ENCODE results near the gene KRTAP10-12. TPM values are rescaled to one million over a fixed set of nuclear protein-coding genes. Genes with fewer than 3 reads are reported as not detected.

Gene KRTAP10-12
- total RNA-seq, 4 donors from 2014 or later = 2.1 TPM; not detected in 3

GRCh38 chr21:44706706-44707581 lies 10.0 kb downstream of the KRTAP10-12 start:
- H3K4me3 ChIP-seq (ENCODE audit: low read depth, poor library complexity, severe bottlenecking) = no peak overlapping the region
- WGBS, 2 donors = 33 to 39% methylated on average over 35 to 43 of the region's 46 CpGs
- intact Hi-C loops (cut with DNase I; ENCODE audit: low total_unique reads) = no loop called here
- TF ChIP-seq, protein P1, sequence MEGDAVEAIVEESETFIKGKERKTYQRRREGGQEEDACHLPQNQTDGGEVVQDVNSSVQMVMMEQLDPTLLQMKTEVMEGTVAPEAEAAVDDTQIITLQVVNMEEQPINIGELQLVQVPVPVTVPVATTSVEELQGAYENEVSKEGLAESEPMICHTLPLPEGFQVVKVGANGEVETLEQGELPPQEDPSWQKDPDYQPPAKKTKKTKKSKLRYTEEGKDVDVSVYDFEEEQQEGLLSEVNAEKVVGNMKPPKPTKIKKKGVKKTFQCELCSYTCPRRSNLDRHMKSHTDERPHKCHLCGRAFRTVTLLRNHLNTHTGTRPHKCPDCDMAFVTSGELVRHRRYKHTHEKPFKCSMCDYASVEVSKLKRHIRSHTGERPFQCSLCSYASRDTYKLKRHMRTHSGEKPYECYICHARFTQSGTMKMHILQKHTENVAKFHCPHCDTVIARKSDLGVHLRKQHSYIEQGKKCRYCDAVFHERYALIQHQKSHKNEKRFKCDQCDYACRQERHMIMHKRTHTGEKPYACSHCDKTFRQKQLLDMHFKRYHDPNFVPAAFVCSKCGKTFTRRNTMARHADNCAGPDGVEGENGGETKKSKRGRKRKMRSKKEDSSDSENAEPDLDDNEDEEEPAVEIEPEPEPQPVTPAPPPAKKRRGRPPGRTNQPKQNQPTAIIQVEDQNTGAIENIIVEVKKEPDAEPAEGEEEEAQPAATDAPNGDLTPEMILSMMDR (IDR thresholded peaks at IDR 0.05) = no peak
- TF ChIP-seq POLR2A (IDR thresholded peaks at IDR 0.05) = no peak
- DNase-seq (ENCODE audit: low spot score in 2 of 2) = peak in 1 of 2 donors; percentile 79

GRCh38 chr21:44708213-44708865 lies 11.4 kb downstream of the KRTAP10-12 start:
- no peak for TF ChIP-seq POLR2A (IDR thresholded peaks at IDR 0.05)
- TF ChIP-seq, protein P1 (IDR thresholded peaks at IDR 0.05) = no peak
- intact Hi-C loops (cut with DNase I; ENCODE audit: low total_unique reads) = no loop called here
- WGBS, 2 donors = 8 to 25% methylated on average over 13 of the region's 13 CpGs
- no peak overlapping the region for H3K4me3 ChIP-seq (ENCODE audit: low read depth, poor library complexity, severe bottlenecking)
- peak in 1 of 2 donors; percentile 48 for DNase-seq (ENCODE audit: low spot score in 2 of 2)

- no peak overlapping the region for H3K4me3 ChIP-seq (ENCODE audit: low read depth, poor library complexity, severe bottlenecking)
- intact Hi-C loops (cut with DNase I; ENCODE audit: low total_unique reads) = no loop called here
- no peak for TF ChIP-seq POLR2A (IDR thresholded peaks at IDR 0.05)
- TF ChIP-seq, protein P1 (IDR thresholded peaks at IDR 0.05) = no peak
- WGBS, 2 donors = 5 to 8% methylated on average over 19 to 25 of the region's 25 CpGs
- DNase-seq (ENCODE audit: low spot score in 2 of 2) = peak in 1 of 2 donors; percentile 74
Observed at GRCh38 chr21:44708866-44709425, 12.0 kb downstream of the KRTAP10-12 start.

- no peak overlapping the region for H3K4me3 ChIP-seq (ENCODE audit: low read depth, poor library complexity, severe bottlenecking)
- peak; percentile 28 to 82 for DNase-seq (ENCODE audit: low spot score in 2 of 2)
- intact Hi-C loops (cut with DNase I; ENCODE audit: low total_unique reads) = no loop called here
- TF ChIP-seq POLR2A (IDR thresholded peaks at IDR 0.05) = no peak
- TF ChIP-seq, protein P1 (IDR thresholded peaks at IDR 0.05) = no peak
- WGBS, 2 donors = 1 to 3% methylated on average over 43 to 45 of the region's 45 CpGs
Observed at GRCh38 chr21:44709426-44710293, 12.7 kb downstream of the KRTAP10-12 start.

DNA sequence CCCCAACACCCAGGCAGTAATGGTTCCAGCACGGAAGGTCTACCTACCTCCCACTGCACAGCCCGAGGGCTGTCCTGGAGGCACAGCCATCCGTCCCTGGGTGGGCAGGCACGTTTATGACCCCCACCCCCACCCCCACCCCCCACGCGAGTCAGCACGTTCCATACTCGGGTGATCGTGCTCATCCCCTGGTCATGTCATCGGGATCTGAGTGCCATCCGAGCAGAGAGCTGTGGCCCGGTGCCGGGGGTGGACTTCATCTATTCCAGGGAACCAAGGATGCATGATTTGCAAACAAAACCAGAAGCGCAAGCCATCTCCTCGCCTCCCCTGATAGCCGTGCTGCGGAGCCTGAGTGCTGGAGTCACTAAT lies 13.3 kb downstream of the KRTAP10-12 start:
- TF ChIP-seq, protein P1 (IDR thresholded peaks at IDR 0.05) = no peak
- no peak for TF ChIP-seq POLR2A (IDR thresholded peaks at IDR 0.05)
- WGBS, 2 donors = 2 to 3% methylated on average over 17 of the region's 17 CpGs
- peak in 1 of 2 donors; percentile 63 for DNase-seq (ENCODE audit: low spot score in 2 of 2)
- no peak overlapping the region for H3K4me3 ChIP-seq (ENCODE audit: low read depth, poor library complexity, severe bottlenecking)
- intact Hi-C loops (cut with DNase I; ENCODE audit: low total_unique reads) = no loop called here

All from lower leg skin (tissue), 4 donors.